Superior temporal gyrus (tissue), 1 donor: Measurements from ENCODE around the gene PDHB.

Experiments
- DNase-seq: peaks from one replicate; pipeline ENCODE4 v3.0.0-alpha.2; 2016; ENCODE audit errors: extremely low spot score

The PDHB gene

GRCh38 chr3:58403513-58404109 lies 30.0 kb downstream of the PDHB start:
- DNase-seq: no peak

- DNase-seq: peak; percentile 56
These were observed 34.8 kb downstream of the PDHB start for GRCh38 chr3:58398669-58399333.

DNA sequence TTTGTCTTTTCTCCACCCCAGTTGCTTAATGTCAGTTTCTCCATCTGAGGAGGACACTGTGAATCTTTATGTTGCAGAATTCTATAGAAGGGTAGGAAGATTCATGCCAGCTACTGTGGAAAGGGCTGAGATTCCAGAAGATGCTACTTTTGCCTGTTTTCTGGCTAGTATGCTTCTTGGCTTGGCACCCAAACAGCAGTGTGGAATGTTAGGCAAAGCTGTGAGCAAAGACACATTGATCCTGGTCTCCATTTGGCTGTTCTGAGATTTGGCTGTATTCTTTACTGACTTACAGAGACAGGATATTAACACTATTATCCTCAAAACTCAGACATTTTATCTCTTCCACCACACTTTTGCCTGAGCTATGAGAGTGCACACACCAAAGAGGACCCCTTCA lies 39.3 kb downstream of the PDHB start:
- DNase-seq: no peak

DNA sequence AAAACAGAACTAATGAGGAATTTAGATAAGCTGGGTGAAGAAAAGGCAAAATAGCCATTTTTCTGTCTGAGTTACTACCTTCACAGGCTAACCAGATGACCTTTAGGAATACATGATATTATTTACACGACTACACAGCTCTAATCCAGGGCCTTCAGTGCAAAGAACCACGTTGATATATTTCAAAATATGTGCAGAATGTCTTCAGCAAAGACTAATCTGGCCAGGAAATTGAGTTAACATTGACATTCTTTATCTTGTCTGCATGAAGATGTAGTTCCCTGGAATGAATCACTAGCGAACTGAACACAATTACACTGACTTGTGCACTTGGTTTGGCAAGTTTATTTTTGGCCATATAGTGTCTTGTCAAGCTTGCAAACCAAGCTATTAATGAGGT lies 41.5 kb downstream of the PDHB start:
- DNase-seq: no peak

GRCh38 chr3:58391156-58391865 lies 42.3 kb downstream of the PDHB start:
- no peak for DNase-seq

GRCh38 chr3:58388550-58389091 lies 45.0 kb downstream of the PDHB start:
- DNase-seq: peak; percentile 97

- no peak for DNase-seq
These were observed 45.7 kb downstream of the PDHB start for GRCh38 chr3:58387650-58388546.

DNA sequence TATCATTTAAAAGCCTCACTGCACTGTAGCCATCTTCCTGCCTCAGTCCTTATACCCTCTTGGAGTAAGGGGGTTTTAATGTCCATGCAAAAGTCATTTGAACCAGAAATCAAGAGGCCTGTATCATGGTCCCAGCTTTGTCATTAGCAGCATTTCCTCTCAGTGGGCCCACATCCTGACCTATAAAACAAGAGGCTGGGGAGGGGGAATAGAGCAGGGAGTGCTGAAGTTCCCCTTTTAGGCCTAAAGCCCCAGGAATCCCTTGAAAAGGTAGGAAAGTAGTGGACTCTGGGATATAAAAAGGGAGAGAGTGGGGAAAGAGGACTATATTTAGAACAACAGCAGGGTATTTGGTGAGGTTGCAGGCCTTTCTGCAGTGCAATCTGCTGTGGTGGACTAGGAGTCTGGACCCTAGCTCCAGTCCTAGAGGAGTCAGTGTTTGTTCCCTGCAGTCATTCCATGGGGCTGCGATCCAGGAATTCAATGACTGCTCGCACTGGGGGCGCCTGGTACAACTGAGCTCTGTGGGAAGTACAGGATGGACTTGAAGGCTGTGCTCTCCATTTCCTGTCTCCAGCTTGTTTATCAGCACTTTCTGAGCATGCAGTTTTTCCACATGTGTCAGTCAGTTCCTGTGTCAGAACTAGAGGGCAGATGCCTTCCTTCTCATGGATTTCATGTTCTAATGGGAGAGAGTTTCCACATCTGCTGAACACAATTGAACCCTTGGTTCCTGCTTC lies 46.8 kb downstream of the PDHB start:
- DNase-seq: peak; percentile 93

- DNase-seq: no peak
These were observed 49.1 kb downstream of the PDHB start for GRCh38 chr3:58384381-58385090.

DNA sequence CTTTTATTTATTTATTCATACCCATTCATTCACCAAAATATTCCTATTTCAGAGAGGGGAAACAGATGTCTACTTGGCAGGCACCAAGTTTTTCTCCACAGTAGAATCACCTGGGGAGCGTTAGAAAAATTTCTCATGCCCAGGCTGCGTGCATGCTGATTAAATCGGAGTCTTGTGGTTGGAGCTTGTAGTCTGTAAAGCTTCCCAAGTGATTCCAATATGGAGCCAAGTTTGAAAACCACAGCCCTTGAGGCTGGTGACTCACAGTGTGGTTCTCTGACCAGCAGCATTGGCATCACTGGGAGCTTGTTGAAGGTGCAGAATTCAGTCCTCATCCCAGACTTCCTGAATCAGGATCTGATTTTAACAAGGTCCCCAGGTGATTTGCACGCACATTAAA lies 49.7 kb downstream of the PDHB start:
- no peak for DNase-seq

DNA sequence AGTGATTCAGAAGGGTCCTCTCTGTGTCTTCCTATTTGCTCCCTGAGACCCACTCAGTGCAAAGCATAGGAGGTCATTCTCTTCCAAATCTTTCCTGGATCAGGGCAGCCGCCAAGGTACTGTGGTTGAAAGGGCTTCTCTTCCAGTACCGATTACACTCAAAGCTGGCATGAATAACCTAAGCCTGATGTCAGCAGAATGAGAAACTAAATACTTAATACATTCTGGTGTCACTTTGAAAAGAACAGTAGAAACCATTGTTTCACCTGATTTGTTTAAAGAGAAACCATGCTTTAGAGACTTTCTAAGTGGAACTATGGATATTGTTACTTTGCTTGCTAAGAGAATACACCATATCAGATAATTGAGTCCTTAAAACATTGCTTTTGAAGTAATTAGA lies 50.2 kb downstream of the PDHB start:
- no peak for DNase-seq

- DNase-seq: no peak
These were observed 54.1 kb downstream of the PDHB start for GRCh38 chr3:58379351-58380073.

DNA sequence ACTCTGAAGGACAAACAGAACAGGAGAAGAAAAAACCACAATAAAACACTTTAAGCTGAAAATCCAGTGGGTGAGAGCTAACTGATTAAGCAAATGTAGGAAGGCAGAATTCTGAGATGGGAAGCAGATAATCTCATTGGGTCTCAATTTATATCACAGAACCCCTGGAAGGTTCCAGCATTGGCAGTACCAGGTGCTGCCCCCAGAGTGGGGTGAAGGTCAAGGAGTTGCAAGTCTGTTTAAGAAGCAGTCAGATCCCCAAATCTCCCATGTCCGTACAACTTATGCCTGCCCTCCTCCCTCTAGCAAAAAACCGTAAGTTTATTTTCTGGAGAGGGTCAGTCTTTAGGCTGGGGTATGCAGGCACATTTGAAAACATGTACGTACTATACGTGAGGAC lies 55.9 kb downstream of the PDHB start:
- DNase-seq: no peak
